Loucy (cell line): ENCODE results near the gene ZG16.

Experiments
- CTCF ChIP-seq: fragments of 200-600 bp; sonication (generic); conservative IDR thresholded peaks from 2 replicates; pipeline ENCODE4 v1.5.1; 2014; ENCODE audit warnings: mild to moderate bottlenecking, antibody characterized with exemption, low read length
- EZH2phosphoT487 ChIP-seq: fragments of 200-600 bp; IDR thresholded peaks from 2 replicates; pipeline ENCODE4 v1.6.1; 2018; ENCODE audit warnings: antibody characterized with exemption, mild to moderate bottlenecking, moderate library complexity, borderline replicate concordance

GRCh38 chr16:29794231-29794710 lies 16.2 kb downstream of the ZG16 start:
- TF ChIP-seq EZH2phosphoT487: no peak
- TF ChIP-seq CTCF: no peak
